Motor neuron (in vitro differentiated cells): ENCODE results near the gene CTNNA3. TPM values are rescaled to one million over a fixed set of nuclear protein-coding genes. Genes with fewer than 3 reads are reported as not detected.
"Not testable (repeated sequence)": the region's sequence is repeated elsewhere in the genome, so short reads cannot be mapped to it uniquely, and the experiment has no call there.

Experiments used
- ATAC-seq, 8 experiments: fragments of 200-7000 bp; cut with Tn5 transposase; replicated peaks in 6 of 8; 2 replicates each; pipeline ENCODE4 v1.8.0; 2021; ENCODE audit warnings: mild to moderate bottlenecking in 8 of 8, moderate library complexity in 8 of 8
- H3K27ac ChIP-seq, 2 donors: fragments of 250-450 bp; sonication (Bioruptor Pico); 2 replicates each; pipeline ENCODE4 v1.9.0; 2021; ENCODE audit warnings: antibody characterized with exemption in 2 of 2, mild to moderate bottlenecking in 2 of 2, moderate library complexity in 1 of 2
- H3K4me1 ChIP-seq, 2 donors: fragments of 250-450 bp; sonication (Bioruptor Pico); replicated peaks in 1 of 2; 2 replicates each; pipeline ENCODE4 v1.6.1; 2021; ENCODE audit warnings: antibody characterized with exemption in 2 of 2, mild to moderate bottlenecking in 2 of 2, moderate library complexity in 1 of 2
- H3K4me3 ChIP-seq, 5 donors: fragments of 250-450 bp; sonication (Bioruptor Pico); 2 replicates each; pipeline ENCODE4 v1.9.0; 2021; ENCODE audit warnings: antibody characterized with exemption in 5 of 5, mild to moderate bottlenecking in 5 of 5, moderate library complexity in 4 of 5
- WGBS, 10 experiments: fragments of 450-650 bp; shearing (Covaris generic); methylation state at CpG; one replicate each; pipeline ENCODE4 v1.0.0; 2022; 5-methylcytosine and 5-hydroxymethylcytosine counted together
- in situ Hi-C, 9 experiments: fragments of 400-800 bp; cut with MboI; loops; one replicate each; pipeline ENCODE4 v1.15.0; 2021; ENCODE audit warnings: low sequenced_read_pairs in 9 of 9, low pct_unique_long_range_greater_than_20kb in 2 of 9; ENCODE audit not compliant: unreplicated experiment in 9 of 9
- total RNA-seq, 8 experiments: library from RNA; unstranded; fragments of 300-600 nt; gene quantifications; 2 replicates each; pipeline versions ENCODE4 v1.2.3 to v1.2.4, GENCODE V29; 2022

CTNNA3 gene
- total RNA-seq, 8 experiments from 2014 or later, result 0.05 to 4.6 (median 0.48) TPM

GRCh38 chr10:67608001-67608400 lies 88.0 kb downstream of the CTNNA3 start:
- in situ Hi-C loops, result no loop called here
- no peak for ATAC-seq
- 0 to 100% (median 90%) methylated on average over 2 of the region's 2 CpGs; no CpG with 5 or more reads in 1 of the 10 experiments for WGBS, 10 experiments
- H3K4me3 ChIP-seq, result no peak overlapping the region
- peaks cover 9 to 11% of the 10 kb centered on the region in 2 donors for H3K4me1 ChIP-seq
- H3K27ac ChIP-seq, result no peak overlapping the region

- H3K4me1 ChIP-seq, result peaks cover 9 to 11% of the 10 kb centered on the region in 2 donors
- WGBS, 10 experiments, result 14 to 100% (median 83%) methylated on average over 1 of the region's 1 CpG; no CpG with 5 or more reads in 2 of the 10 experiments
- no peak for ATAC-seq
- in situ Hi-C loops, result no loop called here
- H3K27ac ChIP-seq, result no peak overlapping the region
- H3K4me3 ChIP-seq, result no peak overlapping the region
Measured at GRCh38 chr10:67607472-67607871, 88.5 kb downstream of the CTNNA3 start.

- 0 to 100% (median 65%) methylated on average over 1 to 3 of the region's 3 CpGs for WGBS, 10 experiments
- ATAC-seq, result peak in 1 of 8 experiments; percentile 44
- Histone ChIP-seq H3K4me1 (peaks cover 9 to 11% of the 10 kb centered on the region in 2 donors), H3K4me3 (no peak overlapping the region), H3K27ac (no peak overlapping the region)
- in situ Hi-C loops, result no loop called here
Measured at GRCh38 chr10:67606572-67606971, 89.4 kb downstream of the CTNNA3 start.

GRCh38 chr10:67603701-67604100 lies 92.3 kb downstream of the CTNNA3 start:
- H3K4me1 ChIP-seq, result no peaks in the 10 kb centered on the region
- H3K27ac ChIP-seq, result no peak overlapping the region
- in situ Hi-C loops, result no loop called here
- no peak overlapping the region for H3K4me3 ChIP-seq
- ATAC-seq, result no peak
- 23 to 100% (median 79%) methylated on average over 1 to 3 of the region's 3 CpGs for WGBS, 10 experiments

- no peak for ATAC-seq
- WGBS, 10 experiments, result 49 to 100% (median 93%) methylated on average over 1 to 8 of the region's 8 CpGs
- in situ Hi-C loops, result no loop called here
- no peaks in the 10 kb centered on the region for H3K4me1 ChIP-seq
- H3K4me3 ChIP-seq, result no peak overlapping the region
- no peak overlapping the region for H3K27ac ChIP-seq
Measured at GRCh38 chr10:67603086-67603485, 92.9 kb downstream of the CTNNA3 start.

GRCh38 chr10:67602268-67602950 lies 93.6 kb downstream of the CTNNA3 start:
- WGBS, 10 experiments, result 0 to 100% (median 73%) methylated on average over 1 to 4 of the region's 4 CpGs
- Histone ChIP-seq H3K4me1 (no peaks in the 10 kb centered on the region), H3K4me3 (no peak overlapping the region), H3K27ac (no peak overlapping the region)
- in situ Hi-C loops, result no loop called here
- ATAC-seq, result no peak

GRCh38 chr10:67599597-67599996 lies 96.4 kb downstream of the CTNNA3 start:
- no peaks in the 10 kb centered on the region for H3K4me1 ChIP-seq
- no peak overlapping the region for H3K27ac ChIP-seq
- in situ Hi-C loops, result no loop called here
- ATAC-seq, result no peak
- H3K4me3 ChIP-seq, result no peak overlapping the region

GRCh38 chr10:67596641-67597040 lies 99.4 kb downstream of the CTNNA3 start:
- Histone ChIP-seq H3K4me3 (no peak overlapping the region), H3K27ac (no peak overlapping the region), H3K4me1 (no peaks in the 10 kb centered on the region)
- no peak for ATAC-seq
- in situ Hi-C loops, result no loop called here

GRCh38 chr10:67587771-67588170 lies 108.2 kb downstream of the CTNNA3 start:
- Histone ChIP-seq H3K27ac (no peak overlapping the region), H3K4me1 (no peaks in the 10 kb centered on the region), H3K4me3 (no peak overlapping the region)
- WGBS, 10 experiments, result 0 to 90% (median 78%) methylated on average over 2 of the region's 2 CpGs
- no peak for ATAC-seq
- in situ Hi-C loops, result no loop called here

GRCh38 chr10:67575532-67575931 lies 120.5 kb downstream of the CTNNA3 start:
- no peaks in the 10 kb centered on the region for H3K4me1 ChIP-seq
- 0 to 100% (median 37%) methylated on average over 1 of the region's 1 CpG; no CpG with 5 or more reads in 2 of the 10 experiments for WGBS, 10 experiments
- in situ Hi-C loops, result no loop called here
- no peak overlapping the region for H3K27ac ChIP-seq
- ATAC-seq, result no peak
- H3K4me3 ChIP-seq, result no peak overlapping the region

- ATAC-seq, result no peak
- H3K4me3 ChIP-seq, result no peak overlapping the region
- in situ Hi-C loops, result no loop called here
- WGBS, 10 experiments, result 0 to 100% (median 62%) methylated on average over 1 of the region's 1 CpG; no CpG with 5 or more reads in 2 of the 10 experiments
- H3K4me1 ChIP-seq, result no peaks in the 10 kb centered on the region
- H3K27ac ChIP-seq, result no peak overlapping the region
Measured at GRCh38 chr10:67573484-67573883, 122.5 kb downstream of the CTNNA3 start.

GRCh38 chr10:67571503-67571902 lies 124.5 kb downstream of the CTNNA3 start:
- H3K4me3 ChIP-seq, result no peak overlapping the region

GRCh38 chr10:67558311-67558710 lies 137.7 kb downstream of the CTNNA3 start:
- H3K4me3 ChIP-seq, in situ Hi-C loops, ATAC-seq, H3K27ac ChIP-seq, H3K4me1 ChIP-seq: not testable (repeated sequence)
- WGBS, 10 experiments, result 33 to 100% (median 96%) methylated on average over 3 to 11 of the region's 14 CpGs; no CpG with 5 or more reads in 3 of the 10 experiments

More at GRCh38 chr10:67571503-67571902, 124.5 kb downstream of the CTNNA3 start:
- ATAC-seq, result no peak
- Histone ChIP-seq H3K27ac (no peak overlapping the region), H3K4me1 (no peaks in the 10 kb centered on the region)
- in situ Hi-C loops, result no loop called here
- 8 to 100% (median 76%) methylated on average over 1 to 5 of the region's 5 CpGs for WGBS, 10 experiments

- WGBS, 10 experiments, result 19 to 100% (median 93%) methylated on average over 1 to 3 of the region's 3 CpGs; no CpG with 5 or more reads in 1 of the 10 experiments
- Histone ChIP-seq H3K27ac (no peak overlapping the region), H3K4me1 (no peaks in the 10 kb centered on the region), H3K4me3 (no peak overlapping the region)
- ATAC-seq, result no peak
- in situ Hi-C loops, result no loop called here
Measured at GRCh38 chr10:67553254-67553653, 142.7 kb downstream of the CTNNA3 start.
